Endothelial cell of umbilical vein (primary cell): ENCODE results near the gene MAML2. TPM values are rescaled to one million over a fixed set of nuclear protein-coding genes. Genes with fewer than 3 reads are reported as not detected.

ENCODE experiments used
- BruUV-seq: library from RNA; stranded (reverse); fragments of 400-500 nt; replicated peaks from 2 replicates; lab custom pipeline; 2021; lab: Mats Ljungman, UMichigan
- CTCF ChIA-PET: fragments of 300-600, 350-600 bp; sonication (Branson Sonifier 250); formaldehyde crosslinking; loops from one replicate; lab custom pipeline; 2021; ENCODE audit warnings: antibody characterized with exemption, inconsistent platforms; lab: Charles Lee
- POLR2A ChIA-PET: fragments of 300-600, 350-600 bp; sonication (Branson Sonifier 250); formaldehyde crosslinking; loops from one replicate; lab custom pipeline; 2021; ENCODE audit warnings: antibody characterized with exemption, inconsistent platforms; lab: Charles Lee
- DNase-seq: peaks from one replicate; pipeline ENCODE4 v3.0.0-alpha.2; 2011; ENCODE audit warnings: low read depth, low spot score
- FAIRE-seq: peaks from 2 replicates; lab custom pipeline; 2011; peaks lifted over from hg19 to GRCh38; lab: Jason Lieb, UNC
- H2AFZ ChIP-seq: 2 replicates; pipeline ENCODE4 v1.6.0; 2012; ENCODE audit warnings: low read depth, low read length, control low read depth, inconsistent platforms
- H3K27ac ChIP-seq: 2 replicates; pipeline ENCODE4 v1.5.1; 2011; ENCODE audit warnings: low read depth, mild to moderate bottlenecking, control low read depth, low read length, moderate library complexity; ENCODE audit not compliant: insufficient read depth
- H3K27me3 ChIP-seq, 2 experiments: 2 replicates each; pipeline versions ENCODE4 v1.6.0 to v1.6.1; 2011; ENCODE audit warnings: low read length in 2 of 2, mixed read lengths in 1 of 2; ENCODE audit not compliant: control insufficient read depth in 2 of 2, insufficient read depth in 2 of 2
- H3K36me3 ChIP-seq, 2 experiments: 2 replicates in 1 of 2; 3 replicates in 1 of 2; pipeline ENCODE4 v1.5.1; 2011; ENCODE audit warnings: low read length in 2 of 2, mild to moderate bottlenecking in 1 of 2, moderate library complexity in 1 of 2; ENCODE audit not compliant: control insufficient read depth in 2 of 2, insufficient read depth in 2 of 2; ENCODE audit errors: extremely low read depth in 1 of 2
- H3K4me1 ChIP-seq: 3 replicates; pipeline ENCODE4 v1.5.1; 2011; ENCODE audit warnings: mild to moderate bottlenecking, low read length; ENCODE audit not compliant: control insufficient read depth, insufficient read depth; ENCODE audit errors: extremely low read depth
- H3K4me2 ChIP-seq: 2 replicates; pipeline ENCODE4 v1.6.1; 2011; ENCODE audit warnings: low read length, control low read depth, mixed read lengths; ENCODE audit not compliant: insufficient read depth
- H3K4me3 ChIP-seq, 3 experiments: fragments of 200-600 bp in 1 of 3; sonication (generic), shearing (Covaris generic) in 1 of 3; replicated peaks in 1 of 3; 2 replicates each; pipeline ENCODE4 v1.5.1; 2011 to 2016; ENCODE audit warnings: control low read depth in 3 of 3, low read length in 3 of 3, mild to moderate bottlenecking in 2 of 3, inconsistent platforms in 1 of 3, low read depth in 1 of 3, moderate library complexity in 1 of 3; ENCODE audit not compliant: insufficient read depth in 1 of 3
- H3K79me2 ChIP-seq: 2 replicates; pipeline ENCODE4 v1.6.0; 2012; ENCODE audit warnings: low read length, inconsistent platforms; ENCODE audit not compliant: control insufficient read depth, insufficient read depth
- H3K9ac ChIP-seq: replicated peaks from 2 replicates; pipeline ENCODE3; 2011; ENCODE audit warnings: low read length, control low read depth; ENCODE audit not compliant: insufficient read depth; ENCODE audit errors: extremely low read depth
- H3K9me1 ChIP-seq: replicated peaks from 3 replicates; pipeline ENCODE4 v1.6.0; 2011; ENCODE audit warnings: mild to moderate bottlenecking, low read length; ENCODE audit not compliant: control insufficient read depth, insufficient read depth; ENCODE audit errors: extremely low read depth
- H3K9me3 ChIP-seq: replicated peaks from 2 replicates; pipeline ENCODE4 v1.5.1; 2012; ENCODE audit warnings: low read length, inconsistent platforms; ENCODE audit not compliant: control insufficient read depth, insufficient read depth
- H4K20me1 ChIP-seq: replicated peaks from 2 replicates; pipeline ENCODE3; 2011; ENCODE audit warnings: mild to moderate bottlenecking, low read length; ENCODE audit not compliant: control insufficient read depth, insufficient read depth; ENCODE audit errors: extremely low read depth
- EZH2 ChIP-seq: IDR thresholded peaks from 2 replicates; pipeline ENCODE4 v1.6.1; 2012; ENCODE audit warnings: borderline replicate concordance, low read depth, mild to moderate bottlenecking, moderate library complexity, low read length, inconsistent platforms; ENCODE audit not compliant: severe bottlenecking
- FOS ChIP-seq: IDR thresholded peaks from 2 replicates; pipeline ENCODE4 v1.6.1; 2011; ENCODE audit warnings: mild to moderate bottlenecking, low read length, moderate library complexity, borderline replicate concordance; ENCODE audit not compliant: insufficient read depth
- GATA2 ChIP-seq: IDR thresholded peaks from 2 replicates; pipeline ENCODE4 v1.7.0; 2011; ENCODE audit warnings: low read depth, mild to moderate bottlenecking, moderate library complexity, mixed read lengths, low read length; ENCODE audit not compliant: insufficient read length, insufficient read depth
- JUN ChIP-seq: IDR thresholded peaks from 2 replicates; pipeline ENCODE4 v1.6.1; 2011; ENCODE audit warnings: borderline replicate concordance, low read depth; ENCODE audit not compliant: insufficient read length, insufficient read depth
- MYC ChIP-seq: IDR thresholded peaks from one replicate; pipeline ENCODE4 v1.6.1; 2011; ENCODE audit warnings: mild to moderate bottlenecking, low read depth, low read length
- POLR2A ChIP-seq: IDR thresholded peaks from 2 replicates; pipeline ENCODE4 v1.6.1; 2012; ENCODE audit warnings: low read depth, mild to moderate bottlenecking, control low read depth, low read length
- POLR2AphosphoS5 ChIP-seq: IDR thresholded peaks from 2 replicates; pipeline ENCODE4 v1.6.1; 2012; ENCODE audit warnings: low read depth, mild to moderate bottlenecking, control low read depth, low read length, moderate library complexity; ENCODE audit not compliant: insufficient read depth
- dilution Hi-C: fragments of 300-500 bp; cut with MboI; formaldehyde crosslinking; loops from one replicate; pipeline ENCODE4 v1.15.0; 2019; ENCODE audit warnings: low sequenced_read_pairs; ENCODE audit not compliant: extremely low pct_ligation_motif_present
- intact Hi-C: fragments of 100-400 bp; cut with micrococcal nuclease; formaldehyde crosslinking; loops from one replicate; pipeline ENCODE4 v1.10.0; 2022
- polyA plus RNA-seq, 4 experiments: library from polyadenylated mRNA; depleted of rRNA in 3 of 4; stranded (reverse) in 3 of 4; unstranded in 1 of 4; fragments of >200 nt; gene quantifications; 2 replicates each; pipeline versions ENCODE4 v1.2.1 to v1.2.3, GENCODE V29; 2011 to 2012; ENCODE audit warnings: missing spikeins in 1 of 4
- total RNA-seq: library from RNA; stranded (reverse); gene quantifications from 2 replicates; pipeline ENCODE4 v1.2.3, GENCODE V29; 2021
- TF ChIP-seq, protein P1 (sequence below), 2 donors: IDR thresholded peaks; 1 replicate in 1 of 2; 2 replicates in 1 of 2; pipeline ENCODE4 v1.5.1; 2011; ENCODE audit warnings: low read length in 2 of 2, mild to moderate bottlenecking in 2 of 2, moderate library complexity in 2 of 2, control low read depth in 1 of 2, inconsistent platforms in 1 of 2, low read depth in 1 of 2; ENCODE audit not compliant: insufficient read depth in 1 of 2; ENCODE audit errors: extremely low read depth in 1 of 2
- TF ChIP-seq, protein P2 (sequence below): IDR thresholded peaks from 2 replicates; pipeline ENCODE4 v1.6.1; 2011; ENCODE audit not compliant: insufficient read depth, insufficient read length

The MAML2 gene
- total and polyA plus RNA-seq, 2 donors (not counting 3 experiments of a cell fraction or from before 2014, with no cell fraction given) = 12.4 to 16.8 TPM

DNA sequence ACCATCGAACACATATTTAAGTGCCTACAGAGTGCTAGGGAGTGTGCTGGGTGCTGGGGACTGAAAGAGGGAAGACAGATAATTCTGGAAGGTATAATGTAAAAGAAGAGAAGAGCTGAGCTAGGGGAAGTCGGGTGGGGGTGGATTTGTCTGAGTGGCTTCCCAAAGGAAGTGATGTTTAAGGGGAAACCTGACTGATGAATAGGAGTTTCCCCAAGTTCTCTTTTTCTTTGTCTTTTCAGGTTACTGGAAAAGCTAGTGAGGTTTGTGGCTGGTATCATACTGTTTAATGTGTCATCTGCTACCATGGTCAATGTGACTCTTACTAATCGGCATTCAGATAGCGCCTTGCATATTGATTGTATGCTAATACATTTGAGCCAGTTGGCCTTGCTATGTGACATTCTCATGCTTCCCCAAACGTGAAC lies 267.4 kb downstream of the MAML2 start:
- Histone ChIP-seq H3K79me2 (no peaks in the 10 kb centered on the region), H3K4me3 (no peak overlapping the region), H3K27ac (no peak overlapping the region), H3K9me1 (no peaks in the 10 kb centered on the region), H4K20me1 (no peaks in the 10 kb centered on the region), H3K4me1 (no peaks in the 10 kb centered on the region), H2AFZ (no peak overlapping the region), H3K9ac (no peak overlapping the region), H3K9me3 (no peaks in the 10 kb centered on the region), H3K4me2 (no peak overlapping the region), H3K36me3 (no peaks in the 10 kb centered on the region), H3K27me3 (no peaks in the 10 kb centered on the region)
- FAIRE-seq = no peak
- BruUV-seq = no TSS peak
- TF ChIP-seq POLR2A (no peak), EZH2 (no peak), JUN (no peak), GATA2 (no peak), POLR2AphosphoS5 (no peak), FOS (no peak), MYC (no peak)
- TF ChIP-seq, protein P1, sequence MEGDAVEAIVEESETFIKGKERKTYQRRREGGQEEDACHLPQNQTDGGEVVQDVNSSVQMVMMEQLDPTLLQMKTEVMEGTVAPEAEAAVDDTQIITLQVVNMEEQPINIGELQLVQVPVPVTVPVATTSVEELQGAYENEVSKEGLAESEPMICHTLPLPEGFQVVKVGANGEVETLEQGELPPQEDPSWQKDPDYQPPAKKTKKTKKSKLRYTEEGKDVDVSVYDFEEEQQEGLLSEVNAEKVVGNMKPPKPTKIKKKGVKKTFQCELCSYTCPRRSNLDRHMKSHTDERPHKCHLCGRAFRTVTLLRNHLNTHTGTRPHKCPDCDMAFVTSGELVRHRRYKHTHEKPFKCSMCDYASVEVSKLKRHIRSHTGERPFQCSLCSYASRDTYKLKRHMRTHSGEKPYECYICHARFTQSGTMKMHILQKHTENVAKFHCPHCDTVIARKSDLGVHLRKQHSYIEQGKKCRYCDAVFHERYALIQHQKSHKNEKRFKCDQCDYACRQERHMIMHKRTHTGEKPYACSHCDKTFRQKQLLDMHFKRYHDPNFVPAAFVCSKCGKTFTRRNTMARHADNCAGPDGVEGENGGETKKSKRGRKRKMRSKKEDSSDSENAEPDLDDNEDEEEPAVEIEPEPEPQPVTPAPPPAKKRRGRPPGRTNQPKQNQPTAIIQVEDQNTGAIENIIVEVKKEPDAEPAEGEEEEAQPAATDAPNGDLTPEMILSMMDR (IDR thresholded peaks at IDR 0.05; ENCODE audit: extremely low read depth in 1 of 2, insufficient read depth in 1 of 2, low read depth in 1 of 2, low read length in 2 of 2) = no peak
- TF ChIP-seq, protein P2, sequence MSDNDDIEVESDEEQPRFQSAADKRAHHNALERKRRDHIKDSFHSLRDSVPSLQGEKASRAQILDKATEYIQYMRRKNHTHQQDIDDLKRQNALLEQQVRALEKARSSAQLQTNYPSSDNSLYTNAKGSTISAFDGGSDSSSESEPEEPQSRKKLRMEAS = no peak
- intact Hi-C loops (no loop called here), dilution Hi-C loops (no loop called here)
- POLR2A ChIA-PET = no interaction called here
- DNase-seq = no peak
- CTCF ChIA-PET = interaction anchor here (1.1 to 1.6 kb wide), 4 partner anchors 11 to 93 kb away, joined by 3 to 4 read pairs (median 4); no protein-coding TSS in a partner anchor
